GM21515 (cell line): Measurements from ENCODE around the gene OR2S2.

Source experiments
- ATAC-seq: cut with Tn5 transposase; IDR thresholded peaks from one replicate; pipeline ENCODE4 v1.9.1; 2021; ENCODE audit not compliant: unreplicated experiment

Gene OR2S2

DNA sequence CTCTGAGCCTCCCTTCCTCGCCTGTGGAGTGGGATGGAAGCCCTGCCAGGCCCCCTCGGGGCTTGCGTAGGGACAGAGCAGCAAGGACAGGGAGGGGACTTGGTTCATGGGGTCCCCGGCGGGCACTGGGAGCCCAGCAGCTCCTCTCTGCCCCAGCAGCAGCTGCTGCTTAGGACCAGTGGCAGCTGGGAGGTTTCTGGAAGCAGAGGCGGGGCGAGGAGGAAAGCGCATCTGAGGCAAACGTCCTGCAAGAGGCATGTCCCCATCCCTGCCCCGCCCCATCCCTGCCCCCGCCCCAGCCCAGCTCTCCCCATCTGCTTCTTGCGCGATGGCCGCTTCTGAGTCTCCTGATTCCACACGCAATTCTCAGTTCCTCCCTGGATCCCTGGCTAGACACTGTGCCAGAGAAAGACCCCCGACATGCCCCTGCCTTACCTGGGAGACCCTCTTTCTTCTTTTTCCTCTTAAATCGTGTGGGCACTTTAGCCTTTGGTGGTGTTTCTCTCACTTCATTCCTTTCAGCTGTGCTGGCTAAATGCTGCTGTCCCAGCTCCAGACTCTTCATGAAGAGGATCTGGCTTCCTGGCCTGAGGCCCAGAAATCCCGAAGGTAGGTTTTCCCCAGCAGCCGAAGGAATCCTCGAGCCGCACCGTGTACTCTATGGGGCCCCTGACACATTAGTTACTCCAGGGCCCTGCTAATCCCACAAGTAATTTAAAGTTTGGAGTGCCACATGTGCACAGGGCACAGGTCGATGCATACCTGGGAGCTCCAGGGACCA is 4.4 kb upstream of the OR2S2 start:
- ATAC-seq: no peak

DNA sequence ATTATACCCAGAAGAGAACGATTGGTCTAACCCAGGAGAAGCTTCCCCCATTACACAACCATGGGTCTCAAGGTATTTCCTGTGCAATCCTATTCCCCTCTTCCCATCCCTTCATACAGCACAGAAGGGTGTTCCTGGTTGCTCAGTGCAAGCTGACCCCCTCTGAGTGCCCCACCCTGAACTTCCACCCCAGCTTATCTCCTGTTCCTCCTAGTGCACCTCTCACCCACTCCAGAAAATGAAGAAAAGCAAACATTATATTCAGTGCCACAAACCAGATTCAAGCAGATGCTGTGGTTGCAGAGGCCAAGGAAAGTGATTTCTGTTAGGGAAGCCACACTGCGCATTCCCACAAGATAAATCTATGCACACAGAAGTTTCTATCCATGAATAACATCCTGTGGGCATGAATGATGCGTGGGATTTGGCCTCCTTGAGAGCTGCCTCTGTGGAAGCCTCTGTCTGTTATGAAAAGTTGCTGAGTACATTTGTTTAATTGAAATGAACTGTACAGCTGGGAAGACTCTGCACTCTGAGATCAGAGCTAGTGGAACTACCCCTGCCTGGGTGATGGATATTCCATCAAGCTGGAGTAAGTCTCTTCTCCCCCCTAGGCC is 2.2 kb upstream of the OR2S2 start:
- no peak for ATAC-seq

DNA sequence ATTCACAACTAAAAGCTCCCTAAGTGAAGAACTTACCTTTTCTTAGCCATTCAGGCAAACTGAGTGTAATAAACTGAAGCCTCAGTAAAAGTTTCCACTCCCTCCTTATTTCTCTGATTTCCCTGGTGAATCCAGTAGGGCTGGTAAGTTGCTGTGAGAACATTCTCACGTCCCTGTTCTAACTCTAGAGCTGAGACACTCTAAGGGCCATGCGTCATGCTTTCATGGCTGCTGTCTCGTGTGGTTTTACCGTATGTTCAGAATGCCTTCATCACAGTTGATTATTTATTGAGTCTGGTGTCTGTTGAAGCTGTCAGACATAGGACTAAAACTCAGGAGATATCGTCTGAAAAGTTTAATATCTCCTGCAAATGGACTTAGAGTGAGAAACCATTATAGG is 1.3 kb downstream of the OR2S2 start:
- ATAC-seq: no peak

DNA sequence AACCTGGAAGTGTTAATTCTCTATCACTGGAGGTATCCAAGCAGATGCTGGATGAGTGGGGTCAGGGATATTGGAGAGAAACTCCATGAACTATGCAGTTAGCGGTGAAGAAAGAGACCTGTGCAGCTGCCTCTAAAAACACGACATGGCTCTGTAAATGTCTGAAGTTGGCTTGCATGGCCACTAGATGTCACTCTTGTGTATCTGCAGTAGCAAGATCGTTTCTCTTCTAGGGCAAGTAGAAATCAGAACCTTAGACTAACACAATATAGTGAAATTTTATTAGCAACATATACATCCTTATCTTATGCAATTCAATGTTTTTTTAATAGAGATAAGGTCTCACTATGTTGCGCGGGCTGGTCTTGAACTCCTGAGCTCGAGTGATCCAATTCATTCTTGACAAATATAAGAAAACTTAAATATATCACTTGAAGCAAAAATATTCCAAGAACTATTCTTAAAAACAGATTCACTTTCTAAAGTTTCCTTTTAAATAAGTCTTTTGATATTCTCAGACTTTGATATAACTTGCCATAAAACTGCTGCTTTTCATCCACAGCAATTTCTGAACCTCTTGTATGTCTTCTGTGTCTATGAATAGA is 2.9 kb downstream of the OR2S2 start:
- ATAC-seq: no peak

DNA sequence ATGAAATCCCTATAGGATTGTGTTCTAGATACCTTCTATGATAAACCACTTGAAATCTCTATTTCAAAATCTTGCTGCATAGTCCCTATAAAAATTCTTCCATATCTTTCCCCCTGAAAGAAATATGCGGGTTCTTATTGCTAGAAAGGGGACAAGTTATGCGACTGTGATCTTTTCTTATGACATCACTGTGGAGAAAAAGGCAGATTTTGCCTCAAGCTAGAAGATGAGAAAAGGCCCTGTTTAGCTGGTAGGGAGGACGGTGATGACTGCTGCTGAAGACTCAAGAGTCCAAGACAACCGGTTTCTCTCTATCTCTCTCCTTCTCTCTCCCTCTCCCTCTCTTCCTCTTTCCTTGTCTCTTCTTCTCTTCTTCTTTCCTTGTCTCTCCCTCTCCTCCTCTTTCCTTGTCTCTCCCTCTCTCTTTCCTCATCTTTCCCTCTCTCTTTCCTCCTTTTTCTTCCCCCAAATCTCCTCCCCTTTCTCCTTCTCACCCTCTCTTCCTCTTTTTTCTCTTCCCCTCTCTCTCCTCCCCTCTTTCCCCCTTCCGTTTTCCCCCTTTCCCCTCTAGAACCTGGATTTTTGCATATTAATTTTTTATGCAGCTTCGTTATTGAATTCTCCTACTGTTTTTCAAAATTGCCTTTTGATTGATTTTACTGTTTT is 5.3 kb downstream of the OR2S2 start:
- no peak for ATAC-seq

DNA sequence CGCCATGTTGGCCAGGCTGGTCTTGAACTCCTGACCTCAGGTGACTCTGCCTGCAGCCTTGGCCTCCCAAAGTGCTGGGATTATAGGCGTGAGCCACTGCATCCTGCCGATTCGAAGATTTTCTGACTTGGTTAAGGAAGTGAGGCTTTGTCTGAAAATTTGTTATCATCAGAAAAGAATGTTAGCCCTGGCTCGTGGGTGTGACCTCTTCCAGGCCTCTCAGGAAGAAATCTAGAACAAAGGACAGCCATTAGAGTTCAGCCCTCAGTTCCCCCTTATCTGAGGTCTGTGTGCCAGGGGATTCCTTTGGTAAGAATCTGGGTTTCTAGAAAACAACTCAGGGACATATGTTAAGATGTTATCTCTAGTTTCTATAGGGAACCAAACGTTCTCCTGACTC is 6.2 kb downstream of the OR2S2 start:
- ATAC-seq: no peak

DNA sequence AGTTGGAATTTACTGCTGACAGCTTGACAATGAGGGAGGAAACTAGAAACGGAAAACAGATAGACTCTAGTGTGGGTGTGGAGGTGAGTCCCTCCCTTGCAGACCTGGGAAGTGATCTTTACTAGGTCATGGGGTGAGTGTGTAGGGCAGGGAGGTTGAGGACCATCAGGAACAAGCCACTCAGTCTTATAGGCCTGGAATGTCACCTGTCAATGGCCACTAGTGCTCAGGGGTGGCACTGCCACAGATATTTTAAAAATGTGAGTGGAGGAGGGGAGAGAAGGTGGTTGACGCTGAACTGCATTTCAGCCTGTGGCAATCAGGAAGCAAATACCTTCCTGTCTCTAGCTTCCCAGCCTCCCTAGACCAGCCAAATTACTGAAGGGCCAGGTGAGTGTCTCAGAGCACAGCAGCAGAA is 9.0 kb downstream of the OR2S2 start:
- no peak for ATAC-seq

DNA sequence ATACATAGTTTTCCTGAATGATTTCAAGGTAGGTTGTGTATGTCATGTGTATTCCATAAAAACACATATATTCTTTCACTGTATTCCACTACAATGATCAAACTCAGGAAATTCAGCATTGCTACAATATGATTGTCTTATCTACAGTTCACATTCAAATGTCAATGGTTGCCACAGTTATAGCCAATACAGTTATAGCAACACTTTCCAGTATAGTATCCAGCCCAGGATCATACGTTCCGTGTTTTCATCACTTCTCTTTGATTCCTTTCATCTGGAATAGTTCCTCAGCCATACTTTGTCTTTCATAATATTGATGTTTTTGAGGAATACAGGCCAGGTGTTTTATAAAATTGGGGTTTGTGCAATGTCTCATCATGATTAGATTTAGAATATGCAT is 9.5 kb downstream of the OR2S2 start:
- no peak for ATAC-seq

DNA sequence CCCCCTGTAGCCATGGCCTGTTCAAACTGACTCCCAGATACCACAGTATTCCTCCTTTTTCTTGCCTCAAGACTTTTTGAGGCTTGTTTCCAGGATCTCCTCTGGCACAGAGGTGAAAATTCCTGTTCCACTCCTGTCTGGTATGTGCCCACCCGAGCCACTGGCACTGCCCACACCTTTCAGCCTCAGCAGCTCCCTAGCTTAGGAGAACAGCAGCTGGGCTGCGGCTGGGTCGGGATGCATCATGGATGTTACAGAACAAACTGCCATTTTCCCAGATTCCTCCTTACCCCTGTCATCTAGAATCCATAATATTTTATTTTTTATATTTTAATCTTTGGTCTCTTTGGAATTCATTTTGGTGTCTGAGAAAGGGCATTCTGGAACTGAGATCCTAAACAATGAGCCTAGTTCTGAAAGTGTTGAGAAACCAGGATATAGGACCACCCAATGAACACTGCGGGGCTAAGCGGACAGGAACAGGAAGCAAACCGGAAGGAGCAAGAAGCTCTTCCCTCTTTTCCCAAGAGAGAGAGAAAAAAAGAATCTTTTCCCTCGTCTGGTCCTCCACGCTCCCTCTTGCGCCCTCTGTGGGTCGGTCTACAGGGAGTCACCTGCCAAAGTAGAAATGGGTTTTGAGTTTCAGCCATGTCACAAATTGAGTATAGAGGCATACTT is 12.5 kb downstream of the OR2S2 start:
- no peak for ATAC-seq

DNA sequence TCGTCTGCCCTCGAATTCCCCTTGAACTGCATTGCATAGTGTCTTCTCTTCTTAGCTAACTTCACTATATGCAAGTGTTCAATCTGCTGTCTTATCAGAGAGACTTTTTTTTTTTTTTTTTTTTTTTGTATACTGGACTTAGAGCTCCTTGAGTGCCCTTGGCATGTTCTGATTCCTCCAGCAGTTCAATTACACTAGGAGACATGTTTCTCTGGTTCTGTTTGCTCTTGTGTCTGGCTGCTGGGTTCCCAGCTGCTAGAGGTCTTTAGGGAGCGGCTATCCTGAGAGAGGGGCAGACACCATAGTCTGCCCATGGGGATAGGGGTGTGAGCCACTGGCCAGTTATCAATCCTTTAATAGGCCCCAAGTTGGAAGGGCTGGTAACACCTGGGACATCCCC is 13.1 kb downstream of the OR2S2 start:
- ATAC-seq: no peak

DNA sequence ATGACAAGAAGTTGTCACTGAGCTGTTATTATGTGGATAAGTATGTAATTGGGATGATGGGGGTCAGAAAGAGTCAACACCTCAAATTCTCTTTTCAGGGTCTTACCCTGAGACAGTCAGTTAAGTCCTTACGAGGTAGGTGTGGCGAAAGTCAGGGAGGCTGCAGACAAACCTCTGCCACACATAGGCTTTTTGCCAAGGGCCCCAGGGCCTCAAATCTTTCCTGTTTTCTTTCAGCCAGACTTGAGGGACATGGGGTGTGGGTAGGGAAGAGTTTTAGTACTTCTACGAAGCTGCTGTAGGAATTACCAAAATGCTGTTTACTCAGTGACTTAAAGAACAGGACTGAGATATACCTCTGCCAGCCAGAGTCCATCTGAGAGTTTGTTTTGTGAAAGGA is 13.8 kb downstream of the OR2S2 start:
- no peak for ATAC-seq

DNA sequence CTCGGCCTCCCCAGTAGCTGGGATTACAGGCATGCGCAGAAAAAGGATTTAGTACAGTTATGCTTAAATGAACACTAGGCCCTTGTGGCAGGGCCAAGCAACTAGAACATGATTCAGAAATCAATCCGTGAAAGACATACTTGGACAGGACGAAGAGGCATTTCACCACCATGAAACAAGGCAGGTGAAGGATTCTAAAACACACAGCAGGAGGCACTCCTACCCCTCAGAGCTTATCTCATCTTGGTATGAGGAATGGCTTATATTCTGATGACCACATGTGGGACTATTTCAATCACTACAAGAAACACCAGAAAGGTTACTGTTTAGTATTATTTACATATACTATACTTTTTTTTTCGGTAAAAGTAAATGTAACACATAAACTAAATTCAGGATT is 15.7 kb downstream of the OR2S2 start:
- ATAC-seq: no peak

DNA sequence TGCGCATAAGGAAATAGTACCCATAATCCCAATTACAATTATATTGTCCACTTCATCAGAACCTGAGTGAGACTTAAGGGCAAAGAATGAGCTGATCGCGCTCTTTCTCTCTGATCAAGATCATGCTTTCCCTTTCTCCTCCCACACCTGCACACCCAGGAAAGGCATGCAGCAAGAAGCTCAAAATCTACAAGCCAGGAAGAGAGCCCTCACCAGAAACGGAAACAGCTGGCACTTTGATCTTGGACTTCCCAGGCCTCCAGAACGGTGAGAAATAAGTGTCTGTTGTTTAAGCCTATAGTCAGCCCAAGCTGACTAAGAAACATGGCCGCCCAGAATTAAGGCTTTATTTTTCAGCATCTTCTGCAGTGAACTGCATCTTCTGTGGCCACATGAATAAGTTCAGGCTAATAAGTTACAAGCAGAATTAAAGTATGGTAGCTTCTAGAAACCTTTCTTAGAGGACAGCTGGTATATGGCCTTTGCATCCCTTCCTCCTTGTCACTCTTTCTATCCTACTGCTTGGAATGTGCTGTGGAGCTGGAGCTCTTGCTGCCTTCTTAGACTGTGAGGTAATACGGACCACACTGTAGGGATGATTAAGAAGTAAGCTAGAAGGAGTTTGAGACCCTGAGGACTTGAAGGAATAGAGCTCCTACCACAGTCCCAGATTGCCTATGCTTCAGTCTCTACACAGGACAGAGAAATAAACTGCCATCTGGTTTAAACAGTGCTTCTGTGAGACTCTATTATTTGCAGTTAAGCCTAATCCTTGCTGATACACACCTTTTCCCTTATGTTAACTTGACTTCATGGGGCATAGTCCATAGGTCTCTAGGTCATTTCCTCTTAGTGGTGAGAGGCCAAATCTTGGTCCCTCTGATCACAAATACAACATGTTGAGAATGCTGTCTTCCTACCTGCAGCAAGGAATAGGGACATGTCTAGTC is 17.2 kb downstream of the OR2S2 start:
- no peak for ATAC-seq

DNA sequence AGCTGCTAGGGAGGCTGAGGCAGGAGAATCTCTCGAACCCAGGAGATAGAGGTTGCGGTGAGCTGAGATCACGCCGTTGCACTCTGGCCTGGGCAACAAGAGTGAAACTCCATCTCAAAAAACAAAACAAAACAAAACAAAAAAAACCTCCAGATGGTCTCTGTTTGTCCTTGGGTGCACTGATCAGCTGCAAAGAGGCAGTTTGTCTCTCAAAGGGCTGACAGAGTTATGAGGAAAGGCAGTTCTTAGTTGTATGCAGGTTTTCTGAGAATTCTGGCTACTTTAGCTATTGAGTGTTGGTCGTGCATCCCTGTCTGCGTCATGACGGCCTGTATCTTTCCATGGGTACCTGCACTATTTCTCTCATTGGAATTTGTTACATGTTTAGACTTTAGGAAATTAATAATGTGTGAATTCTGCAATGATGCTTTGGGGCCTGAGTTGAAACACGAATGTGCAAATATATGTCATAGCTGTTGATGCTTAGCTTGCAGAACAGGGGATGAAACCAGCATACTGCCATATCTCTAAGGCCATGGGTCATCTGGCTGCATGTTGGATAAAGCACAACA is 18.2 kb downstream of the OR2S2 start:
- ATAC-seq: no peak

DNA sequence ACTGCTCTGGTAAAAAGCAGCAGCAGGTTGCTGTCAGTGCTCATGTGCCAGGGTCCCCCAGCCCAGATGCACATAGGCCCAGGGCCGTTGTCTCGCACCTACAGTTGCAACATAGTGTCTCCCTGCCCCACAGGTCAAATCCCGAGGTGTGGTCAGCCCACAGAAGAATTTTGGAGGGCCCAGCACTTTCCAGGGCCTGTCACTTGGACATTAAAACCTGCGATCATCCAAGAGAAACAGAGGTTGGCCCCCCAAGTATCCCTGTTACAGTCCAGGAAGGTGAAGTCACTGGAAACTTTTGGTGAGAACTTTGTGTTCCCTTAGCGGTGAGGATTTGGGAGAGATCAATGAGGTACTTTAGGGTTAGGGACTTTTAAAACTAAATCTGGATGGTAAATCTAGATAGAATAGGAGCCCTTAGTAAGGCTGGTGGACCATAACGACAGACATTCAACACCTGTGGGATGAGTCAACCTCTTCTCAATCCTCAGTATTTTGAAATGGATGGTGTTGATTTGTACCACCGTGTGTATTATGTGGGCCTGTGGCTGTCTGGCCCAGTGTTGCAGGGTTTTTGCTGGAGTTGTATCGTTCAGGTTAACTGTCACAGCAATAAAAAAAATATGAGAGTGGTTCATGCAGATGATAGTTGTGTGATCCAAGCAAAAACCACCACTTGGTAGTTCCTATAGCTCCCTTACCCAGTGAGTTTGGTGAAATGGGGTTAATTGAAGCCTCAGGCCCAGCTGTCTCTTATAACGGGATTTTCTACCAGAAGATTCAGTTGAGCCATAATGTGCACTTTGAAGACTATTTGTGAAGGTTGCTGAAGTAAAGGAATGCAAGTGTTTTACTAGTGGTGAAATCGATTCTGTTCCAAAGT is 19.2 kb downstream of the OR2S2 start:
- no peak for ATAC-seq

DNA sequence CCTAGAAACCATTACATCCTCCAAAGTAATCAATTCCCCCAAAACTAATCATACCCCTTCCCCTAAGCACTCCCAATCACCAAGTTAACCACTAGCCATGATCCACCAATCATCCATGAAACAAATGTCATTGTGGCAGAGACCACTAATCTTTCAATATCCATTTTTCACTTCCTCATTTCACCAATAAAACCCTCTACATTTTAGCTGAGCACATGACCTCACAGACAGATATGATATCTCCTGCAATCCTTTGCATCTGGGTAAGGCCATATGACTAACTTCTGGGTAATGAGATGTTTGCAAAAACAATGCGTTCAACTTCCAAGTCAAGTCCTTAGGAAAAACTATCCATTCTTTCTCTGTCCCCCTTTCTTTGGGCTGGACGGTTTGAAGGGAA is 20.7 kb downstream of the OR2S2 start:
- no peak for ATAC-seq

DNA sequence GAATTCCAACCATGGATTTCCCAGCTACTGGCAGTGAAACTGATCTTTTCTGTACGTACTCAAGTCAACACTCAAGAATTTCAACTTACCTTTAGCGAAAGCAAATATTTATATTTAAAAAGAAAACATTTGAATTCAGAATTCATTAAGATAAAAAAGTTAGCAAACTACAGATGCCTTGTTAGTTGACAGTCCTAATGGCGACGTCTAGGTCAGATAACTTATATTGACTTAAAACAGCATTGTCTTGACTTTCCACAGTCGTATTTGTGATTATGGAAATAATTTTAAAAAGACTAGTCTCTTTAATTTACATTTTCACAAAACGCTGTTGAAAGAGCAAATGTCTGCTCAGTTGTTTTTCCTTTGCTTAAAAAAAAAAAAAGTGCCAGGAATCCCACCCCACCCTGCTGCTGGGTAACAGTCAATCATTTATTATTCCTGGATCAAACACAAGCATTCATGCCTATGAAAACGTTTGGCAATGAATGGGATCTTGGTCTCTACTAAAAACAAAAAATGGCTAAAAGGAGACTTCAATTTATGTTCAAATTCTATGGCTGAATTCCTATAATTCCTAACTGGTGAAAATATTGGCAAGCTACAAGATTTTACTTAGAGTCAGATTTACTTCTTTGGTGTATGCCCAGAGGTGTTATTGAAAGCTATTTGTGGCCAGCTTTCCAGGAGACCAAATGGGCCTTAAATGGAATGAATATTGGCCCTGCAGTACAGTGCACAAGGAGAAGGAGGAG is 22.0 kb downstream of the OR2S2 start:
- ATAC-seq: no peak

DNA sequence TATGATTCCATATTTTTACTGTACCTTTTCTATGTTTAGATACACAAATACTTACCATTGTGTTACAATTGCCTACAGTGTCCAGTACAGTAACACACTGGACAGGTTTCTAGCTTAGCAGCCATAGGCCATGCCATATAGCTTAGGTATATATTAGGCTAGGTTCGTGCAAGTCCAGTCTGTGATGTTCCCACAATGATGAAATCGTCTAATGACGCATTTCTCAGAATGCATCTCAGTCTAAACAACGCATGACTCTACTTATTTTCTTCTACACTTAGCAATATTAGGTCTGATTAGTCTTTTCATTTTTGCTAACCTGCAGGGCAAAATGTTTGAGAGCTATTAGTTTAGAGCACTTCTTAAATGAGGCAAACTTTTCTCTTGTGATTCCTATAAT is 22.7 kb downstream of the OR2S2 start:
- ATAC-seq: no peak
